Gastrocnemius medialis (tissue), 4 donors: ENCODE data around the gene ZNF776.

ENCODE experiments used
- CTCF ChIP-seq, 5 experiments: fragments of 450-650 bp in 3 of 5; fragments of 200-600 bp in 2 of 5; sonication (generic) in 2 of 5; IDR thresholded peaks in 4 of 5; conservative IDR thresholded peaks in 1 of 5; 1 replicate in 4 of 5; 2 replicates in 1 of 5; pipeline ENCODE4 v1.5.1; 2016 to 2019; ENCODE audit warnings: antibody characterized with exemption in 5 of 5, mild to moderate bottlenecking in 3 of 5, moderate library complexity in 3 of 5
- POLR2A ChIP-seq, 2 donors: fragments of 450-650 bp; IDR thresholded peaks; one replicate each; pipeline ENCODE4 v1.6.1; 2017; ENCODE audit warnings: antibody characterized with exemption in 2 of 2, mild to moderate bottlenecking in 2 of 2, moderate library complexity in 2 of 2

GRCh38 chr19:57759096-57759495 is 12.5 kb downstream of the ZNF776 start:
- no peak for TF ChIP-seq CTCF (IDR thresholded peaks at IDR 0.05 in 4 of 5, conservative IDR thresholded peaks at IDR 0.05 in 1 of 5)
- no peak for TF ChIP-seq POLR2A (IDR thresholded peaks at IDR 0.05)
